Upper lobe of left lung (tissue), 4 donors: ENCODE results near the gene CANT1.

Source experiments
- CTCF ChIP-seq, 6 experiments: fragments of 450-650 bp in 4 of 6; fragments of 200-600 bp in 2 of 6; sonication (generic) in 2 of 6; IDR thresholded peaks; one replicate each; pipeline ENCODE4 v1.5.1; 2016 to 2019; ENCODE audit warnings: antibody characterized with exemption in 6 of 6
- EP300 ChIP-seq, 4 donors: sonication (generic); formaldehyde crosslinking; IDR thresholded peaks; one replicate each; pipeline ENCODE4 v1.5.1; 2017; ENCODE audit warnings: antibody characterized with exemption in 4 of 4, control low read depth in 2 of 4
- POLR2AphosphoS5 ChIP-seq, 2 donors: sonication (generic); formaldehyde crosslinking; IDR thresholded peaks; one replicate each; pipeline ENCODE4 v1.5.1; 2017; ENCODE audit warnings: antibody characterized with exemption in 2 of 2

- TF ChIP-seq POLR2AphosphoS5 (IDR thresholded peaks at IDR 0.05) (peak; percentile 15 to 67), EP300 (IDR thresholded peaks at IDR 0.05) (no peak), CTCF (IDR thresholded peaks at IDR 0.05) (no peak)
Measured at GRCh38 chr17:79038545-79039135, 29.1 kb upstream of the CANT1 start.
